ENCODE measurements around the gene PDSS2. TPM values are rescaled to one million over a fixed set of nuclear protein-coding genes. Genes with fewer than 3 reads are reported as not detected.
"Not testable (repeated sequence)": the region's sequence is repeated elsewhere in the genome, so short reads cannot be mapped to it uniquely, and the experiment has no call there.

Gene PDSS2
- total RNA-seq, 2 experiments from 2014 or later, result 11.4 to 11.7 TPM

- H3K9me3 Mint-ChIP-seq (ENCODE audit: low read depth), result no peaks in the 10 kb centered on the region
- ChIA-PET CTCF (no interaction called here), POLR2A (no interaction called here)
- no peak overlapping the region for H3K4me3 Mint-ChIP-seq
- H3K4me1 Mint-ChIP-seq, result peaks cover 8% of the 10 kb centered on the region
- intact Hi-C loops (cut with DNase I, micrococcal nuclease), result no loop called here
- ATAC-seq, result no peak
- no peak overlapping the region for H3K27ac Mint-ChIP-seq
- no peak for DNase-seq
- no peaks in the 10 kb centered on the region for H3K27me3 Mint-ChIP-seq
- H3K36me3 Mint-ChIP-seq (ENCODE audit: low read depth), result peaks cover 6% of the 10 kb centered on the region
These were observed 72.5 kb downstream of the PDSS2 start for GRCh38 chr6:107386904-107387303.

- CTCF ChIA-PET, result no interaction called here
- intact Hi-C loops (cut with DNase I, micrococcal nuclease), result no loop called here
- DNase-seq (no peak), ATAC-seq (no peak)
- peaks cover 8% of the 10 kb centered on the region for H3K4me1 Mint-ChIP-seq
- H3K9me3 Mint-ChIP-seq (ENCODE audit: low read depth), result no peaks in the 10 kb centered on the region
- POLR2A ChIA-PET, result no interaction called here
- H3K4me3 Mint-ChIP-seq, result no peak overlapping the region
- no peak overlapping the region for H3K27ac Mint-ChIP-seq
- H3K36me3 Mint-ChIP-seq (ENCODE audit: low read depth), result peaks cover 6% of the 10 kb centered on the region
- H3K27me3 Mint-ChIP-seq, result no peaks in the 10 kb centered on the region
These were observed 73.0 kb downstream of the PDSS2 start for GRCh38 chr6:107386340-107386739.

GRCh38 chr6:107383705-107384104 lies 75.7 kb downstream of the PDSS2 start:
- intact Hi-C loops (cut with DNase I, micrococcal nuclease), result no loop called here
- ChIA-PET POLR2A (no interaction called here), CTCF (no interaction called here)
- H3K9me3 Mint-ChIP-seq (ENCODE audit: low read depth), result peaks cover 2% of the 10 kb centered on the region
- no peaks in the 10 kb centered on the region for H3K27me3 Mint-ChIP-seq
- H3K4me3 Mint-ChIP-seq, result no peak overlapping the region
- peaks cover 2% of the 10 kb centered on the region for H3K4me1 Mint-ChIP-seq
- DNase-seq (no peak), ATAC-seq (no peak)
- H3K27ac Mint-ChIP-seq, result no peak overlapping the region
- peaks cover 7% of the 10 kb centered on the region for H3K36me3 Mint-ChIP-seq (ENCODE audit: low read depth)

GRCh38 chr6:107374264-107374663 lies 85.1 kb downstream of the PDSS2 start:
- Mint-ChIP-seq H3K36me3 (ENCODE audit: low read depth) (peaks cover 15% of the 10 kb centered on the region), H3K27ac (no peak overlapping the region), H3K27me3 (no peaks in the 10 kb centered on the region), H3K4me3 (no peak overlapping the region), H3K9me3 (ENCODE audit: low read depth) (peaks cover under 1% of the 10 kb centered on the region), H3K4me1 (no peaks in the 10 kb centered on the region)
- intact Hi-C loops (cut with DNase I, micrococcal nuclease), result no loop called here
- POLR2A ChIA-PET, result no interaction called here
- no peak for DNase-seq
- no peak for ATAC-seq
- CTCF ChIA-PET, result no interaction called here

GRCh38 chr6:107369493-107369892 lies 89.9 kb downstream of the PDSS2 start:
- POLR2A ChIA-PET, result no interaction called here
- H3K27me3 Mint-ChIP-seq, result no peaks in the 10 kb centered on the region
- no peaks in the 10 kb centered on the region for H3K9me3 Mint-ChIP-seq (ENCODE audit: low read depth)
- intact Hi-C loops (cut with DNase I, micrococcal nuclease), result no loop called here
- H3K27ac Mint-ChIP-seq, result no peak overlapping the region
- ATAC-seq (no peak), DNase-seq (no peak)
- CTCF ChIA-PET, result no interaction called here
- no peaks in the 10 kb centered on the region for H3K36me3 Mint-ChIP-seq (ENCODE audit: low read depth)
- peaks cover 4% of the 10 kb centered on the region for H3K4me1 Mint-ChIP-seq
- no peak overlapping the region for H3K4me3 Mint-ChIP-seq

GRCh38 chr6:107368471-107368870 lies 90.9 kb downstream of the PDSS2 start:
- CTCF ChIA-PET, result no interaction called here
- Mint-ChIP-seq H3K9me3 (ENCODE audit: low read depth) (peaks cover under 1% of the 10 kb centered on the region), H3K27me3 (no peaks in the 10 kb centered on the region), H3K4me3 (no peak overlapping the region), H3K4me1 (peaks cover 4% of the 10 kb centered on the region), H3K27ac (no peak overlapping the region), H3K36me3 (ENCODE audit: low read depth) (peaks cover 6% of the 10 kb centered on the region)
- POLR2A ChIA-PET, result no interaction called here
- ATAC-seq, result no peak
- DNase-seq, result no peak
- intact Hi-C loops (cut with DNase I, micrococcal nuclease), result no loop called here

- H3K9me3 Mint-ChIP-seq (ENCODE audit: low read depth); H3K4me3 Mint-ChIP-seq; H3K27ac Mint-ChIP-seq; H3K4me1 Mint-ChIP-seq; intact Hi-C loops (cut with DNase I, micrococcal nuclease); H3K27me3 Mint-ChIP-seq; DNase-seq; POLR2A ChIA-PET; ATAC-seq: not testable (repeated sequence)
- CTCF ChIA-PET, result interaction anchor here (0.7 kb wide), 1 partner anchor 11 kb away, joined by 3 read pairs; no protein-coding TSS in a partner anchor
- H3K36me3 Mint-ChIP-seq (ENCODE audit: low read depth), result peaks cover 19% of the 10 kb centered on the region
These were observed 95.2 kb downstream of the PDSS2 start for GRCh38 chr6:107364173-107364572.

- Mint-ChIP-seq H3K4me1 (peaks cover 4% of the 10 kb centered on the region), H3K9me3 (ENCODE audit: low read depth) (peaks cover 9% of the 10 kb centered on the region), H3K36me3 (ENCODE audit: low read depth) (peaks cover 19% of the 10 kb centered on the region), H3K27ac (no peak overlapping the region), H3K27me3 (no peaks in the 10 kb centered on the region), H3K4me3 (no peak overlapping the region)
- intact Hi-C loops (cut with DNase I, micrococcal nuclease), result no loop called here
- ChIA-PET POLR2A (no interaction called here), CTCF (interaction anchor here (1.4 kb wide), 1 partner anchor 9 kb away, joined by 5 read pairs; no protein-coding TSS in a partner anchor)
- ATAC-seq (no peak), DNase-seq (no peak)
These were observed 97.4 kb downstream of the PDSS2 start for GRCh38 chr6:107361753-107362604.

GRCh38 chr6:107360476-107360875 lies 98.9 kb downstream of the PDSS2 start:
- Mint-ChIP-seq H3K9me3 (ENCODE audit: low read depth) (peaks cover 9% of the 10 kb centered on the region), H3K4me3 (no peak overlapping the region), H3K36me3 (ENCODE audit: low read depth) (peaks cover 19% of the 10 kb centered on the region), H3K4me1 (no peaks in the 10 kb centered on the region), H3K27me3 (no peaks in the 10 kb centered on the region), H3K27ac (no peak overlapping the region)
- ATAC-seq, result no peak
- no peak for DNase-seq
- intact Hi-C loops (cut with DNase I, micrococcal nuclease), result no loop called here
- ChIA-PET CTCF (no interaction called here), POLR2A (no interaction called here)

GRCh38 chr6:107357842-107358241 lies 101.5 kb downstream of the PDSS2 start:
- Mint-ChIP-seq H3K36me3 (ENCODE audit: low read depth) (peaks cover 7% of the 10 kb centered on the region), H3K27ac (no peak overlapping the region), H3K4me3 (no peak overlapping the region), H3K27me3 (no peaks in the 10 kb centered on the region), H3K9me3 (ENCODE audit: low read depth) (peaks cover 4% of the 10 kb centered on the region), H3K4me1 (no peaks in the 10 kb centered on the region)
- ChIA-PET POLR2A (interaction anchor here (0.6 kb wide), 1 partner anchor 1051 kb away, joined by 4 read pairs; no protein-coding TSS in a partner anchor), CTCF (no interaction called here)
- ATAC-seq, result no peak
- intact Hi-C loops (cut with DNase I, micrococcal nuclease), result no loop called here
- no peak for DNase-seq

- no peak for ATAC-seq
- Mint-ChIP-seq H3K36me3 (ENCODE audit: low read depth) (peaks cover under 1% of the 10 kb centered on the region), H3K27ac (no peak overlapping the region), H3K4me1 (no peaks in the 10 kb centered on the region), H3K4me3 (no peak overlapping the region), H3K27me3 (no peaks in the 10 kb centered on the region), H3K9me3 (ENCODE audit: low read depth) (no peaks in the 10 kb centered on the region)
- CTCF ChIA-PET, result no interaction called here
- intact Hi-C loops (cut with DNase I, micrococcal nuclease), result no loop called here
- POLR2A ChIA-PET, result interaction anchor here (0.6 kb wide), 1 partner anchor 1051 kb away, joined by 4 read pairs; no protein-coding TSS in a partner anchor
- DNase-seq, result no peak
These were observed 102.3 kb downstream of the PDSS2 start for GRCh38 chr6:107357031-107357430.

- Mint-ChIP-seq H3K4me1 (no peaks in the 10 kb centered on the region), H3K27ac (no peak overlapping the region), H3K4me3 (no peak overlapping the region), H3K9me3 (ENCODE audit: low read depth) (no peaks in the 10 kb centered on the region), H3K36me3 (ENCODE audit: low read depth) (no peaks in the 10 kb centered on the region), H3K27me3 (no peaks in the 10 kb centered on the region)
- DNase-seq (no peak), ATAC-seq (no peak)
- ChIA-PET POLR2A (no interaction called here), CTCF (interaction anchor here (1.3 kb wide), 1 partner anchor 25 kb away, joined by 3 read pairs; no protein-coding TSS in a partner anchor)
- intact Hi-C loops (cut with DNase I, micrococcal nuclease), result no loop called here
These were observed 103.7 kb downstream of the PDSS2 start for GRCh38 chr6:107355659-107356058.

Measured in activated CD4-positive, alpha-beta T cell treated with anti-CD3 and anti-CD28 coated beads for 36 hours (primary cell).